IMR-90 (cell line): ENCODE measurements around the gene HNRNPL. TPM values are rescaled to one million over a fixed set of nuclear protein-coding genes. Genes with fewer than 3 reads are reported as not detected.

Experiments used
- ATAC-seq: fragments of 200-7000 bp; cut with Tn5 transposase; 2 replicates; pipeline ENCODE4 v1.9.1; 2020; ENCODE audit warnings: low read depth, mild to moderate bottlenecking, moderate library complexity
- BruUV-seq: library from RNA; stranded (reverse); fragments of 400-500 nt; replicated peaks from 2 replicates; lab custom pipeline; 2021; lab: Mats Ljungman, UMichigan
- CTCF ChIA-PET: fragments of 300-600 bp; formaldehyde crosslinking; extraction: SDS; loops from one replicate; lab custom pipeline; 2021; ENCODE audit warnings: antibody characterized with exemption; lab: Yijun Ruan, JAX
- POLR2A ChIA-PET: fragments of 300-600 bp; sonication (Branson Sonifier 250); formaldehyde crosslinking; loops from one replicate; lab custom pipeline; 2022; ENCODE audit warnings: antibody characterized with exemption; ENCODE audit not compliant: unreplicated experiment; lab: Charles Lee
- DNase-seq: peaks from one replicate; pipeline ENCODE4 v3.0.0; 2013
- H2AFZ ChIP-seq: replicated peaks from 2 replicates; pipeline ENCODE3; 2013; ENCODE audit warnings: low read length, mild to moderate bottlenecking; ENCODE audit not compliant: poor library complexity
- H2AK5ac ChIP-seq: 2 replicates; pipeline ENCODE4 v1.6.1; 2013; ENCODE audit warnings: low read depth, low read length, inconsistent platforms
- H2AK9ac ChIP-seq: replicated peaks from 2 replicates; pipeline ENCODE3; 2013; ENCODE audit warnings: mild to moderate bottlenecking, low read depth, low read length, moderate library complexity; ENCODE audit not compliant: poor library complexity
- H2BK120ac ChIP-seq: 2 replicates; pipeline ENCODE4 v1.6.1; 2013; ENCODE audit warnings: low read depth, low read length, inconsistent platforms
- H2BK15ac ChIP-seq: 3 replicates; pipeline ENCODE4 v1.6.1; 2013; ENCODE audit warnings: low read depth, low read length, inconsistent platforms
- H2BK20ac ChIP-seq: 2 replicates; pipeline ENCODE4 v1.6.1; 2013; ENCODE audit warnings: low read depth, mild to moderate bottlenecking, inconsistent platforms, low read length, moderate library complexity
- H2BK5ac ChIP-seq: 2 replicates; pipeline ENCODE4 v1.6.1; 2013; ENCODE audit warnings: mild to moderate bottlenecking, low read depth, low read length, inconsistent platforms; ENCODE audit not compliant: poor library complexity, severe bottlenecking
- H3K14ac ChIP-seq: replicated peaks from 2 replicates; pipeline ENCODE4 v1.6.1; 2013; ENCODE audit warnings: low read depth, low read length, inconsistent platforms
- H3K18ac ChIP-seq: 2 replicates; pipeline ENCODE4 v1.6.1; 2013; ENCODE audit warnings: low read depth, low read length, control low read depth
- H3K23ac ChIP-seq: 2 replicates; pipeline ENCODE4 v1.6.1; 2013; ENCODE audit warnings: low read depth, low read length, inconsistent platforms
- H3K27ac ChIP-seq: 2 replicates; pipeline ENCODE4 v1.5.1; 2013; ENCODE audit warnings: mild to moderate bottlenecking, control low read depth, low read length; ENCODE audit not compliant: insufficient read depth
- H3K27me3 ChIP-seq: 2 replicates; pipeline ENCODE4 v1.6.1; 2013; ENCODE audit warnings: low read length; ENCODE audit not compliant: control insufficient read depth, insufficient read depth
- H3K36me3 ChIP-seq: 2 replicates; pipeline ENCODE4 v1.6.1; 2013; ENCODE audit warnings: low read length, mixed read lengths; ENCODE audit not compliant: control insufficient read depth, insufficient read depth
- H3K4ac ChIP-seq: 2 replicates; pipeline ENCODE4 v1.6.1; 2013; ENCODE audit warnings: low read depth, low read length, inconsistent platforms
- H3K4me1 ChIP-seq: 2 replicates; pipeline ENCODE4 v1.6.1; 2013; ENCODE audit warnings: low read length, mixed read lengths; ENCODE audit not compliant: control insufficient read depth, insufficient read depth
- H3K4me2 ChIP-seq: 2 replicates; pipeline ENCODE4 v1.6.1; 2013; ENCODE audit warnings: low read depth, mild to moderate bottlenecking, control low read depth, low read length, moderate library complexity
- H3K4me3 ChIP-seq: 2 replicates; pipeline ENCODE4 v1.5.1; 2013; ENCODE audit warnings: low read depth, mild to moderate bottlenecking, control low read depth, low read length, moderate library complexity; ENCODE audit not compliant: insufficient read depth
- H3K56ac ChIP-seq: 2 replicates; pipeline ENCODE4 v1.6.1; 2013; ENCODE audit warnings: low read length, inconsistent platforms; ENCODE audit not compliant: insufficient read depth; ENCODE audit errors: extremely low read depth
- H3K79me1 ChIP-seq, 2 experiments: 2 replicates each; pipeline ENCODE4 v1.6.1; 2013; ENCODE audit warnings: low read length in 2 of 2, inconsistent platforms in 1 of 2, low read depth in 1 of 2
- H3K9ac ChIP-seq: 2 replicates; pipeline ENCODE4 v1.6.1; 2013; ENCODE audit warnings: low read depth, low read length, control low read depth
- H3K9me1 ChIP-seq: 2 replicates; pipeline ENCODE4 v1.6.1; 2013; ENCODE audit warnings: low read length, inconsistent platforms; ENCODE audit not compliant: insufficient read depth
- H3K9me3 ChIP-seq: 2 replicates; pipeline ENCODE4 v1.6.1; 2013; ENCODE audit warnings: low read length; ENCODE audit not compliant: control insufficient read depth, insufficient read depth
- H4K20me1 ChIP-seq: 2 replicates; pipeline ENCODE4 v1.6.1; 2013; ENCODE audit warnings: low read length, inconsistent platforms; ENCODE audit not compliant: insufficient read depth
- H4K5ac ChIP-seq: 2 replicates; pipeline ENCODE4 v1.6.1; 2013; ENCODE audit warnings: mild to moderate bottlenecking, low read depth, low read length, control low read depth
- H4K8ac ChIP-seq, 2 experiments: 2 replicates each; pipeline ENCODE4 v1.6.1; 2013; ENCODE audit warnings: low read depth in 2 of 2, low read length in 2 of 2, control low read depth in 1 of 2, inconsistent platforms in 1 of 2
- H4K91ac ChIP-seq: 2 replicates; pipeline ENCODE4 v1.6.1; 2013; ENCODE audit warnings: low read depth, low read length, inconsistent platforms; ENCODE audit not compliant: insufficient read depth
- BHLHE40 ChIP-seq: fragments of 150-350 bp; IDR thresholded peaks from 2 replicates; pipeline ENCODE4 v1.6.1; 2016; ENCODE audit warnings: mild to moderate bottlenecking, low read depth, low read length
- CEBPB ChIP-seq: IDR thresholded peaks from 2 replicates; pipeline ENCODE4 v1.6.1; 2012; ENCODE audit warnings: low read depth, low read length, improper control_type of control experiment
- CHD1 ChIP-seq: IDR thresholded peaks from 2 replicates; pipeline ENCODE4 v1.6.1; 2012; ENCODE audit warnings: low read depth, low read length, improper control_type of control experiment
- FOS ChIP-seq: fragments of 150-350 bp; IDR thresholded peaks from 2 replicates; pipeline ENCODE4 v1.6.1; 2016; ENCODE audit warnings: low read depth, low read length
- MAFK ChIP-seq: IDR thresholded peaks from 2 replicates; pipeline ENCODE4 v1.6.1; 2012; ENCODE audit warnings: low read depth, low read length, improper control_type of control experiment
- MAZ ChIP-seq: IDR thresholded peaks from 2 replicates; pipeline ENCODE4 v1.6.1; 2012; ENCODE audit warnings: low read depth, mild to moderate bottlenecking, low read length, improper control_type of control experiment, moderate library complexity, borderline replicate concordance
- NFE2L2 ChIP-seq: fragments of 150-350 bp; IDR thresholded peaks from 2 replicates; pipeline ENCODE4 v1.6.1; 2016; ENCODE audit warnings: low read depth, mild to moderate bottlenecking, low read length
- POLR2A ChIP-seq: IDR thresholded peaks from 2 replicates; pipeline ENCODE4 v1.6.1; 2012; ENCODE audit warnings: mild to moderate bottlenecking, low read depth, low read length
- RCOR1 ChIP-seq: IDR thresholded peaks from 2 replicates; pipeline ENCODE4 v1.6.1; 2012; ENCODE audit warnings: mild to moderate bottlenecking, low read length, improper control_type of control experiment; ENCODE audit not compliant: insufficient replicate concordance
- RFX5 ChIP-seq: IDR thresholded peaks from 2 replicates; pipeline ENCODE4 v1.8.0; 2012; ENCODE audit warnings: low read depth, mild to moderate bottlenecking, low read length, moderate library complexity
- WGBS, 2 experiments: methylation state at CpG; one replicate each; pipeline versions ENCODE4 v1.1.5 to v1.1.7; 2013; ENCODE audit warnings: missing lambda C conversion rate in 2 of 2; ENCODE audit not compliant: insufficient read length in 1 of 2; ENCODE audit errors: extremely low coverage in 2 of 2; 5-methylcytosine and 5-hydroxymethylcytosine counted together
- dilution Hi-C: fragments of 300-500 bp; cut with HindIII; formaldehyde crosslinking; loops from one replicate; pipeline ENCODE4 v1.14.3; 2018; ENCODE audit warnings: low sequenced_read_pairs; ENCODE audit not compliant: unreplicated experiment
- in situ Hi-C: fragments of 300-500 bp; cut with MboI; formaldehyde crosslinking; loops from 3 replicates; pipeline ENCODE4 v1.14.3; 2019; ENCODE audit warnings: low sequenced_read_pairs, inconsistent platforms, mixed read lengths
- intact Hi-C: fragments of 100-400 bp; cut with micrococcal nuclease; formaldehyde crosslinking; loops from 2 replicates; pipeline ENCODE4 v1.10.0; 2022
- polyA plus RNA-seq, 3 experiments: library from polyadenylated mRNA; depleted of rRNA; stranded (reverse); fragments of >200 nt; gene quantifications; 2 replicates each; pipeline ENCODE4 v1.2.3, GENCODE V29; 2012; ENCODE audit warnings: low replicate concordance in 1 of 3
- total RNA-seq: library from RNA; depleted of rRNA; stranded (reverse); fragments of >200 nt; gene quantifications from 2 replicates; pipeline ENCODE4 v1.2.3, GENCODE V29; 2012
- TF ChIP-seq, protein P1 (sequence below): fragments of 150-350 bp; IDR thresholded peaks from 2 replicates; pipeline ENCODE4 v1.6.1; 2017; ENCODE audit warnings: mild to moderate bottlenecking, antibody characterized with exemption, low read length, low read depth
- TF ChIP-seq, protein P2 (sequence below): fragments of 150-350 bp; IDR thresholded peaks from 2 replicates; pipeline ENCODE4 v1.6.1; 2016; ENCODE audit warnings: low read depth, mild to moderate bottlenecking, low read length, moderate library complexity, borderline replicate concordance
- TF ChIP-seq, protein P3 (sequence below): conservative IDR thresholded peaks from 2 replicates; pipeline ENCODE4 v1.5.1; 2012; ENCODE audit warnings: mild to moderate bottlenecking, low read depth, low read length, improper control_type of control experiment

HNRNPL gene
- total and polyA plus RNA-seq, 2 of the 4 experiments (the other 2 are of a cell fraction): 277 to 429 TPM

DNA sequence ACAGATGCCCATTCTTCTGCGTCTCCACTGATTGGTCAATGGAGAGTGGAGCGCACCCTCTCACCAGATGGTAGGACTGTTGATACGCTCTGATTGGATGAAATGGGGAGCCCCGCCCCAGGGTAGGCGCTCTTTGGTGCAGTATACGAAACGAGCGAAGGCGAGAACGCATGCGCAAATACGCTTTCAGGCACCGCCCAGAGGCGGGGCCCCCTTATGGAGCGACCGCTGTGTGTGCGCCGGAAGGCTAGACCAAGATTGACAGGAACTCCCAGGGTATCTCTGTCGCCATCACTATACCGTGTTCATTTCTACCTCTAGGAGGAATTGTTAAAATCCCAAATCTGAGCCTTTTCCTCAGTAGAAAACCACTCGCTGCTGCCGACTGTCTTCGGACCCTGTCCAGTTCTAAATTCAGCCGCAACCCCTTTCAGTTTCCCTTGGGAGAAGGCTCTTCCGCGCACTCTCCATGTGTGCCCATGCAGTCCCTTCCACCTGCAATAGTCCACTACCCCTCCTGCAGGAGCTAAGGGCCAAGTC is 720 bp upstream of the HNRNPL start:
- peak overlapping the region; percentile 71 for H3K9ac ChIP-seq
- ChIA-PET POLR2A (no interaction called here), CTCF (no interaction called here)
- TF ChIP-seq MAZ: peak; percentile 88; the same call in 1 of the 2 replicates
- TF ChIP-seq CEBPB: no peak; the same call in none of the 2 replicates
- TF ChIP-seq FOS: peak; percentile 41; the same call in 1 of the 2 replicates
- no peak for TF ChIP-seq BHLHE40
- no peak for TF ChIP-seq NFE2L2
- TF ChIP-seq RFX5: peak; percentile 47; the same call in 1 of the 2 replicates
- TF ChIP-seq, protein P1, sequence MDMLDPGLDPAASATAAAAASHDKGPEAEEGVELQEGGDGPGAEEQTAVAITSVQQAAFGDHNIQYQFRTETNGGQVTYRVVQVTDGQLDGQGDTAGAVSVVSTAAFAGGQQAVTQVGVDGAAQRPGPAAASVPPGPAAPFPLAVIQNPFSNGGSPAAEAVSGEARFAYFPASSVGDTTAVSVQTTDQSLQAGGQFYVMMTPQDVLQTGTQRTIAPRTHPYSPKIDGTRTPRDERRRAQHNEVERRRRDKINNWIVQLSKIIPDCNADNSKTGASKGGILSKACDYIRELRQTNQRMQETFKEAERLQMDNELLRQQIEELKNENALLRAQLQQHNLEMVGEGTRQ: no peak
- peak; percentile 56 for TF ChIP-seq POLR2A
- TF ChIP-seq, protein P2, sequence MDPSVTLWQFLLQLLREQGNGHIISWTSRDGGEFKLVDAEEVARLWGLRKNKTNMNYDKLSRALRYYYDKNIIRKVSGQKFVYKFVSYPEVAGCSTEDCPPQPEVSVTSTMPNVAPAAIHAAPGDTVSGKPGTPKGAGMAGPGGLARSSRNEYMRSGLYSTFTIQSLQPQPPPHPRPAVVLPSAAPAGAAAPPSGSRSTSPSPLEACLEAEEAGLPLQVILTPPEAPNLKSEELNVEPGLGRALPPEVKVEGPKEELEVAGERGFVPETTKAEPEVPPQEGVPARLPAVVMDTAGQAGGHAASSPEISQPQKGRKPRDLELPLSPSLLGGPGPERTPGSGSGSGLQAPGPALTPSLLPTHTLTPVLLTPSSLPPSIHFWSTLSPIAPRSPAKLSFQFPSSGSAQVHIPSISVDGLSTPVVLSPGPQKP: no peak
- TF ChIP-seq, protein P3, sequence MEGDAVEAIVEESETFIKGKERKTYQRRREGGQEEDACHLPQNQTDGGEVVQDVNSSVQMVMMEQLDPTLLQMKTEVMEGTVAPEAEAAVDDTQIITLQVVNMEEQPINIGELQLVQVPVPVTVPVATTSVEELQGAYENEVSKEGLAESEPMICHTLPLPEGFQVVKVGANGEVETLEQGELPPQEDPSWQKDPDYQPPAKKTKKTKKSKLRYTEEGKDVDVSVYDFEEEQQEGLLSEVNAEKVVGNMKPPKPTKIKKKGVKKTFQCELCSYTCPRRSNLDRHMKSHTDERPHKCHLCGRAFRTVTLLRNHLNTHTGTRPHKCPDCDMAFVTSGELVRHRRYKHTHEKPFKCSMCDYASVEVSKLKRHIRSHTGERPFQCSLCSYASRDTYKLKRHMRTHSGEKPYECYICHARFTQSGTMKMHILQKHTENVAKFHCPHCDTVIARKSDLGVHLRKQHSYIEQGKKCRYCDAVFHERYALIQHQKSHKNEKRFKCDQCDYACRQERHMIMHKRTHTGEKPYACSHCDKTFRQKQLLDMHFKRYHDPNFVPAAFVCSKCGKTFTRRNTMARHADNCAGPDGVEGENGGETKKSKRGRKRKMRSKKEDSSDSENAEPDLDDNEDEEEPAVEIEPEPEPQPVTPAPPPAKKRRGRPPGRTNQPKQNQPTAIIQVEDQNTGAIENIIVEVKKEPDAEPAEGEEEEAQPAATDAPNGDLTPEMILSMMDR: 0 out of 2 replicates have a peak, but pooled peaks have one; percentile 15
- TF ChIP-seq CHD1: no peak
- no peak for TF ChIP-seq RCOR1
- TF ChIP-seq MAFK: no peak
- H3K4me3 ChIP-seq: peak overlapping the region; percentile 49
- H4K8ac ChIP-seq: peak overlapping the region; percentile 51 to 94
- H3K56ac ChIP-seq: peak overlapping the region; percentile 74
- ATAC-seq: peak; percentile 77
- no peak overlapping the region for H3K18ac ChIP-seq
- H2BK20ac ChIP-seq: no peak overlapping the region
- H4K5ac ChIP-seq: peak overlapping the region; percentile 52
- no peaks in the 10 kb centered on the region for H3K9me3 ChIP-seq
- H2AK5ac ChIP-seq: peak overlapping the region; percentile 99
- H3K23ac ChIP-seq: peak overlapping the region; percentile 84
- H3K9me1 ChIP-seq: peaks cover 9% of the 10 kb centered on the region
- H2BK120ac ChIP-seq: peak overlapping the region; percentile 48
- peaks cover 36% of the 10 kb centered on the region for H4K20me1 ChIP-seq
- H3K4me1 ChIP-seq: peaks cover 15% of the 10 kb centered on the region
- peak overlapping the region; percentile 94 for H2AFZ ChIP-seq
- dilution Hi-C loops (no loop called here), in situ Hi-C loops (no loop called here), intact Hi-C loops (loop anchor here (1.0 kb wide), 1 partner anchor 49 kb away; the partner anchor contains the start of genes NFKBIB and SIRT2)
- peaks cover 12 to 52% of the 10 kb centered on the region in 2 experiments for H3K79me1 ChIP-seq
- peak overlapping the region; percentile 84 for H3K4ac ChIP-seq
- peak overlapping the region; percentile 88 for H4K91ac ChIP-seq
- peak overlapping the region; percentile 77 for H3K14ac ChIP-seq
- BruUV-seq: no TSS peak
- peak overlapping the region; percentile 85 for H2BK5ac ChIP-seq
- 2% methylated on average over 6 of the region's 26 CpGs; no CpG with 5 or more reads in 1 of the 2 experiments for WGBS, 2 experiments
- H3K27me3 ChIP-seq: no peaks in the 10 kb centered on the region
- peak overlapping the region; percentile 3; the same call in 1 of the 3 replicates for H2BK15ac ChIP-seq
- peak overlapping the region; percentile 96 for H2AK9ac ChIP-seq
- DNase-seq: no peak
- peaks cover 20% of the 10 kb centered on the region for H3K36me3 ChIP-seq
- peak overlapping the region; percentile 86 for H3K4me2 ChIP-seq
- H3K27ac ChIP-seq: peak overlapping the region; percentile 71
